Keratinocyte (primary cell): ENCODE measurements around the gene CNNM4. TPM values are rescaled to one million over a fixed set of nuclear protein-coding genes. Genes with fewer than 3 reads are reported as not detected.
A peak's percentile ranks its signal among the peaks of the same experiment; 100 is the strongest.

Source experiments
- DNase-seq: peaks from one replicate; pipeline ENCODE4 v3.0.0-alpha.2; 2011; ENCODE audit warnings: low read depth, missing footprints, low spot score
- FAIRE-seq: peaks from 2 replicates; lab custom pipeline; 2011; peaks lifted over from hg19 to GRCh38; lab: Jason Lieb, UNC
- H2AFZ ChIP-seq: 2 replicates; pipeline ENCODE4 v1.6.0; 2012; ENCODE audit warnings: low read length, control low read depth, inconsistent platforms; ENCODE audit not compliant: control insufficient read depth
- H3K27ac ChIP-seq: 2 replicates; pipeline ENCODE4 v1.5.1; 2011; ENCODE audit warnings: low read length; ENCODE audit not compliant: control insufficient read depth, insufficient read depth
- H3K27me3 ChIP-seq: 3 replicates; pipeline ENCODE4 v1.6.0; 2011; ENCODE audit warnings: low read length; ENCODE audit not compliant: control insufficient read depth, insufficient read depth; ENCODE audit errors: extremely low read depth
- H3K36me3 ChIP-seq, 2 experiments: 2 replicates in 1 of 2; 3 replicates in 1 of 2; pipeline ENCODE4 v1.5.1; 2011; ENCODE audit warnings: low read length in 2 of 2, mild to moderate bottlenecking in 1 of 2; ENCODE audit not compliant: control insufficient read depth in 2 of 2, insufficient read depth in 2 of 2; ENCODE audit errors: extremely low read depth in 1 of 2
- H3K4me1 ChIP-seq: 3 replicates; pipeline ENCODE4 v1.5.1; 2011; ENCODE audit warnings: low read length; ENCODE audit not compliant: control insufficient read depth, insufficient read depth; ENCODE audit errors: extremely low read depth
- H3K4me2 ChIP-seq: 3 replicates; pipeline ENCODE4 v1.6.0; 2011; ENCODE audit warnings: low read depth, low read length; ENCODE audit not compliant: control insufficient read depth, insufficient read depth; ENCODE audit errors: extremely low read depth
- H3K4me3 ChIP-seq, 3 experiments: fragments of 200-600 bp in 1 of 3; sonication (generic) in 1 of 3; 2 replicates in 2 of 3; 3 replicates in 1 of 3; pipeline ENCODE4 v1.5.1; 2011 to 2016; ENCODE audit warnings: low read length in 3 of 3, mild to moderate bottlenecking in 3 of 3, control low read depth in 2 of 3, inconsistent platforms in 1 of 3, low read depth in 1 of 3, mixed read lengths in 1 of 3, mixed run types in 1 of 3, moderate library complexity in 1 of 3; ENCODE audit not compliant: control insufficient read depth in 2 of 3, insufficient read depth in 2 of 3; ENCODE audit errors: extremely low read depth in 1 of 3
- H3K79me2 ChIP-seq: 2 replicates; pipeline ENCODE4 v1.6.0; 2012; ENCODE audit warnings: low read length; ENCODE audit not compliant: control insufficient read depth, insufficient read depth
- H3K9ac ChIP-seq: 3 replicates; pipeline ENCODE4 v1.6.0; 2011; ENCODE audit warnings: low read length; ENCODE audit not compliant: control insufficient read depth, insufficient read depth; ENCODE audit errors: extremely low read depth
- H3K9me1 ChIP-seq: 3 replicates; pipeline ENCODE4 v1.6.0; 2011; ENCODE audit warnings: low read length; ENCODE audit not compliant: control insufficient read depth, insufficient read depth; ENCODE audit errors: extremely low read depth
- H3K9me3 ChIP-seq: 2 replicates; pipeline ENCODE4 v1.5.1; 2012; ENCODE audit warnings: low read depth, low read length; ENCODE audit not compliant: control insufficient read depth
- H4K20me1 ChIP-seq: 3 replicates; pipeline ENCODE4 v1.6.0; 2011; ENCODE audit warnings: low read length; ENCODE audit not compliant: control insufficient read depth, insufficient read depth; ENCODE audit errors: extremely low read depth
- EZH2 ChIP-seq: IDR thresholded peaks from one replicate; pipeline ENCODE4 v1.6.1; 2012; ENCODE audit warnings: inconsistent platforms, mild to moderate bottlenecking, low read length, moderate library complexity
- dilution Hi-C: fragments of 300-500 bp; cut with MboI; formaldehyde crosslinking; loops from one replicate; pipeline ENCODE4 v1.7.0; 2020; ENCODE audit warnings: low sequenced_read_pairs; ENCODE audit not compliant: extremely low pct_ligation_motif_present
- polyA plus RNA-seq, 5 experiments: library from polyadenylated mRNA; depleted of rRNA in 3 of 5; stranded (reverse) in 3 of 5; stranded (forward) in 1 of 5; unstranded in 1 of 5; fragments of >200 nt; gene quantifications; 1 replicate in 1 of 5; 2 replicates in 3 of 5; 3 replicates in 1 of 5; pipeline versions ENCODE4 v1.2.1 to v1.2.3, GENCODE V29; 2011 to 2012; ENCODE audit warnings: missing spikeins in 2 of 5, low read depth in 1 of 5, low replicate concordance in 1 of 5
- TF ChIP-seq, protein P1 (sequence below), 3 experiments: IDR thresholded peaks in 1 of 3; conservative IDR thresholded peaks in 1 of 3; optimal IDR thresholded peaks in 1 of 3; 2 replicates in 2 of 3; 3 replicates in 1 of 3; pipeline versions ENCODE3 to v1.5.1; 2011; ENCODE audit warnings: low read length in 3 of 3, mild to moderate bottlenecking in 3 of 3, moderate library complexity in 2 of 3, control low read depth in 1 of 3, inconsistent platforms in 1 of 3; ENCODE audit not compliant: insufficient read depth in 2 of 3; ENCODE audit errors: extremely low read depth in 1 of 3

The CNNM4 gene
- polyA plus RNA-seq, 1 donor (not counting 4 experiments of a cell fraction or from before 2014, with no cell fraction given), result 4.4 TPM

DNA sequence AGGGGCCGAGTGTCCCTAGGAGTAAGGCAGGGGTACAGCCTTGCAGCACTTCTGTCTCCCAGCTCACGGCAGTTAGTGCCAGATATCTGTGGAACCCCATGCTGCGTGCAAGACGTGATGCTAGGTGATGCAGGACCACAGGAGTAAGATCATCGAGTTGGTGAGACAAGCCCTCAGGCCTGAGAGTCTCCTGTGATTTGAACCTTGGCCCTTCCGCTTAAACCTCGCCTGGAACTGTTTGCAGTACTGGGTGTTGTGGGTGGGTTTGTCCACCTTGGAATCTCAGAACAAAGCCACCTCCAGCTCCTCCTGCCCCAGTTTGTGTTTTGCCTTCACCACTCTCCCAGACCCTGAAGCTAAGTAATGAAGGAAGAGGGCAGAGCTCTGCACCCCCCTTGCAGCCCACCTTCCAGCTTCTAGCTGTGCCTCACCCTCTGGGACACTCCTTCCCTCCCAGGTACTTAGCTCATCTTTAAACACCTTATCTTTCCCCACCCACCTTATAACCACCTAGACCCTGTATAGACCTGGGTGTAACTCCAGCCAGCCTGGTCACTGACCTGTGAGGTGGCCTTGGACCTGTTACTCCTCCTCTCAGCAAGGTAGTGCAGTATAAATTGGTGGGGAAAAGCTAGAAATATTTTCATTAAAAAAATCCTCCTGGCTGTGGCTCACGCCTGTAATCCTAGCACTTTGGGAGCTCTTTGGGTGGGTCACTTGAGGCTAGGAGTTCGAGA, 6.6 kb downstream of the CNNM4 start:
- Histone ChIP-seq H3K9me1 (no peaks in the 10 kb centered on the region), H3K4me3 (no peak overlapping the region), H2AFZ (no peak overlapping the region), H3K27ac (no peak overlapping the region), H3K36me3 (no peaks in the 10 kb centered on the region), H3K4me2 (no peak overlapping the region), H4K20me1 (no peaks in the 10 kb centered on the region), H3K9me3 (no peaks in the 10 kb centered on the region), H3K27me3 (no peaks in the 10 kb centered on the region), H3K79me2 (no peaks in the 10 kb centered on the region), H3K4me1 (peaks cover 44% of the 10 kb centered on the region), H3K9ac (no peak overlapping the region)
- DNase-seq (no peak), FAIRE-seq (no peak)
- dilution Hi-C loops, result no loop called here
- TF ChIP-seq, protein P1, sequence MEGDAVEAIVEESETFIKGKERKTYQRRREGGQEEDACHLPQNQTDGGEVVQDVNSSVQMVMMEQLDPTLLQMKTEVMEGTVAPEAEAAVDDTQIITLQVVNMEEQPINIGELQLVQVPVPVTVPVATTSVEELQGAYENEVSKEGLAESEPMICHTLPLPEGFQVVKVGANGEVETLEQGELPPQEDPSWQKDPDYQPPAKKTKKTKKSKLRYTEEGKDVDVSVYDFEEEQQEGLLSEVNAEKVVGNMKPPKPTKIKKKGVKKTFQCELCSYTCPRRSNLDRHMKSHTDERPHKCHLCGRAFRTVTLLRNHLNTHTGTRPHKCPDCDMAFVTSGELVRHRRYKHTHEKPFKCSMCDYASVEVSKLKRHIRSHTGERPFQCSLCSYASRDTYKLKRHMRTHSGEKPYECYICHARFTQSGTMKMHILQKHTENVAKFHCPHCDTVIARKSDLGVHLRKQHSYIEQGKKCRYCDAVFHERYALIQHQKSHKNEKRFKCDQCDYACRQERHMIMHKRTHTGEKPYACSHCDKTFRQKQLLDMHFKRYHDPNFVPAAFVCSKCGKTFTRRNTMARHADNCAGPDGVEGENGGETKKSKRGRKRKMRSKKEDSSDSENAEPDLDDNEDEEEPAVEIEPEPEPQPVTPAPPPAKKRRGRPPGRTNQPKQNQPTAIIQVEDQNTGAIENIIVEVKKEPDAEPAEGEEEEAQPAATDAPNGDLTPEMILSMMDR (optimal IDR thresholded peaks at IDR 0.05 in 1 of 3, IDR thresholded peaks at IDR 0.05 in 1 of 3, conservative IDR thresholded peaks at IDR 0.05 in 1 of 3; ENCODE audit: extremely low read depth in 1 of 3, insufficient read depth in 2 of 3, low read length in 3 of 3), result no peak
- TF ChIP-seq EZH2, result no peak

DNA sequence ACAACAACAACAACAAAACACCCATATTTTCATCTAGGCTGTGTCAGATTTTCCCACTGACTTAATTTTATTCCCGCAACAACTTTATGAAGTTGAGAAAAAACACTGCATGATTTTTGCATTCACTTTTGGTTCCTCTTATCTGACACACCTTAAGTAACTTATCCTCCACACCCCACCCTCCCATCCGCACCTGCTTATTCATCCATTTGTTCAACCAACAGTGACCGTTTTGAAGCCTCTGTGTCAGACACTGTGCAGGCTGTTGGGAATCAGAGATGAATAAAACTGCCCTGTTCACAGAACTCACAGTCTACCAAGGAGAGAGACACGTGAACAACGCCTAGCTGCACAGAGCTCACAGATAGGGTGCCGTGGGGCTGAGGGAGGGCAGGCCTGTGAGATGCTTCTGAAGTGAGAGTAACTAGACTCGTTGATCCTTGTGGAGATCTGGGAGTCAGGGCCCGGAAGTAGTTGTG, 7.4 kb downstream of the CNNM4 start:
- Histone ChIP-seq H3K4me1 (peaks cover 42% of the 10 kb centered on the region), H3K27ac (no peak overlapping the region), H4K20me1 (no peaks in the 10 kb centered on the region), H3K79me2 (no peaks in the 10 kb centered on the region), H3K9ac (no peak overlapping the region), H3K9me1 (no peaks in the 10 kb centered on the region), H3K36me3 (no peaks in the 10 kb centered on the region), H3K4me2 (peak overlapping the region; percentile 17), H3K4me3 (no peak overlapping the region), H3K27me3 (no peaks in the 10 kb centered on the region), H3K9me3 (no peaks in the 10 kb centered on the region), H2AFZ (peak overlapping the region; percentile 8)
- FAIRE-seq (no peak), DNase-seq (no peak)
- dilution Hi-C loops, result no loop called here
- TF ChIP-seq EZH2, result no peak
- TF ChIP-seq, protein P1 (optimal IDR thresholded peaks at IDR 0.05 in 1 of 3, IDR thresholded peaks at IDR 0.05 in 1 of 3, conservative IDR thresholded peaks at IDR 0.05 in 1 of 3; ENCODE audit: extremely low read depth in 1 of 3, insufficient read depth in 2 of 3, low read length in 3 of 3), result no peak
